OCI-LY7 (cell line): Measurements from ENCODE around the gene SINHCAF. TPM values are rescaled to one million over a fixed set of nuclear protein-coding genes. Genes with fewer than 3 reads are reported as not detected.

Experiments used
- BruUV-seq: library from RNA; stranded (reverse); fragments of 400-500 nt; replicated peaks from 2 replicates; lab custom pipeline; 2021; lab: Mats Ljungman, UMichigan
- CTCF ChIA-PET: fragments of 300-600 bp; sonication (Branson Sonifier 250); formaldehyde crosslinking; loops from one replicate; lab custom pipeline; 2022; ENCODE audit warnings: antibody characterized with exemption; ENCODE audit not compliant: unreplicated experiment; lab: Charles Lee
- POLR2A ChIA-PET: fragments of 300-600 bp; sonication (Branson Sonifier 250); formaldehyde crosslinking; loops from one replicate; lab custom pipeline; 2022; ENCODE audit warnings: antibody characterized with exemption; lab: Charles Lee
- DNase-seq: peaks from one replicate; pipeline ENCODE4 v3.0.0-alpha.2; 2015; ENCODE audit warnings: low spot score
- H2AFZ ChIP-seq: fragments of 200-600 bp; sonication (generic), shearing (Covaris generic); 2 replicates; pipeline ENCODE4 v1.6.1; 2014; ENCODE audit warnings: mild to moderate bottlenecking, antibody characterized with exemption, low read length, moderate library complexity
- H3K27ac ChIP-seq: fragments of 200-600 bp; sonication (generic); 2 replicates; pipeline ENCODE4 v1.5.1; 2014; ENCODE audit warnings: mixed run types, low read depth, mild to moderate bottlenecking, moderate library complexity, low read length, inconsistent platforms; ENCODE audit not compliant: poor library complexity, severe bottlenecking
- H3K36me3 ChIP-seq: fragments of 200-600 bp; sonication (generic); 2 replicates; pipeline ENCODE4 v1.6.1; 2014; ENCODE audit warnings: mild to moderate bottlenecking, antibody characterized with exemption, low read length, moderate library complexity, mixed read lengths; ENCODE audit not compliant: insufficient read depth
- H3K4me1 ChIP-seq: fragments of 200-600 bp; sonication (generic); 2 replicates; pipeline ENCODE4 v1.5.1; 2014; ENCODE audit warnings: mild to moderate bottlenecking, low read length; ENCODE audit not compliant: insufficient read depth, poor library complexity, severe bottlenecking
- H3K4me2 ChIP-seq: fragments of 200-600 bp; sonication (generic); 2 replicates; pipeline ENCODE4 v1.6.1; 2014; ENCODE audit warnings: mild to moderate bottlenecking, low read length
- H3K4me3 ChIP-seq: fragments of 200-600 bp; sonication (generic); 2 replicates; pipeline ENCODE4 v1.5.1; 2014; ENCODE audit warnings: mild to moderate bottlenecking, low read depth, low read length; ENCODE audit not compliant: poor library complexity, severe bottlenecking
- H3K79me2 ChIP-seq: fragments of 200-600 bp; sonication (generic); 2 replicates; pipeline ENCODE4 v1.6.1; 2016; ENCODE audit warnings: low read depth, mild to moderate bottlenecking, low read length, moderate library complexity, mixed read lengths; ENCODE audit not compliant: insufficient read depth
- H3K9me2 ChIP-seq: fragments of 200-600 bp; sonication (generic); 2 replicates; pipeline ENCODE4 v1.6.1; 2016; ENCODE audit warnings: mild to moderate bottlenecking, low read length, mixed read lengths; ENCODE audit not compliant: insufficient read depth
- H3K9me3 ChIP-seq: fragments of 200-600 bp; sonication (generic); 2 replicates; pipeline ENCODE4 v1.6.1; 2014; ENCODE audit warnings: mild to moderate bottlenecking, mixed run types, low read length, mixed read lengths
- H4K20me1 ChIP-seq: fragments of 200-600 bp; sonication (generic); 2 replicates; pipeline ENCODE4 v1.6.1; 2014; ENCODE audit warnings: mild to moderate bottlenecking, antibody characterized with exemption, low read length, moderate library complexity, mixed read lengths; ENCODE audit not compliant: insufficient read depth
- EZH2phosphoT487 ChIP-seq: fragments of 200-600 bp; sonication (generic); IDR thresholded peaks from 2 replicates; pipeline ENCODE4 v1.6.1; 2018; ENCODE audit warnings: low read depth, borderline replicate concordance, mild to moderate bottlenecking, mixed run types, antibody characterized with exemption, low read length, moderate library complexity, mixed read lengths
- intact Hi-C: fragments of 100-400 bp; cut with micrococcal nuclease; formaldehyde crosslinking; loops from one replicate; pipeline ENCODE4 v1.10.0; 2022; ENCODE audit not compliant: unreplicated experiment
- total RNA-seq, 2 experiments: library from RNA; depleted of rRNA in 1 of 2; stranded (reverse); fragments of >200 nt in 1 of 2; shearing (Covaris generic) in 1 of 2; gene quantifications; 2 replicates each; pipeline ENCODE4 v1.2.3, GENCODE V29; 2014 to 2022
- TF ChIP-seq, protein P1 (sequence below): fragments of 200-600 bp; sonication (generic); conservative IDR thresholded peaks from 2 replicates; pipeline ENCODE4 v1.5.1; 2014; ENCODE audit warnings: mild to moderate bottlenecking, antibody characterized with exemption, low read length, moderate library complexity, mixed read lengths

Gene SINHCAF
- total RNA-seq, 2 experiments from 2014 or later, result 51.0 to 86.2 TPM

DNA sequence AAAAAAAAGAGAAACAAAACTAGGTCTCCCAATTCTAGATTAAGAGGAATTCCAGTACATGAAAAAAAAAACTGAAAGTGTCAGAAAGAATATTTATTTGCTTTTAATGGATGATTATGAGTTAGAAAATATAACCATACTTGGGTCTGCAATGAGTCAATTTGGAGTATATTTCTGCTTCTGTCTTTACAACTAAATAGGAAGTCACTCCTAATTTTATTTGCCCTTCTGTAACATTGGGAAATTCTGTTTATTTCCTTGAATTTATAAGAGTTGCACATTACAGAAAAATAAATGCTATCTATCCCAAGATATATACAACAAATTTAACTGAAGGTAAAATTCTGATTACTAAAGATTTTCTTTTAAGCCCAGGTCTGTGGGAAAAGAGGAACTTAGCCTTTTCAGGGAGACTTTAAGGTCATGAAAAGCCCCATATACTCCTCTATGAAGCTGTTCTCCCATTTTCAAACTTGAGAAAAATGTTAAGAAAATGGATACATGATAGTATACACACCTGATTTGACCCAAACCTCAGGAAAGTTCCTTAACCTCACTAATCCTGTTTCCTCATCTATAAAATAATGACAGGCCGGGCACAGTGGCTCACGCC is 7.2 kb downstream of the SINHCAF start:
- POLR2A ChIA-PET, result interaction anchor here (0.5 to 0.6 kb wide), 2 partner anchors 317 to 613 kb away, joined by 3 read pairs; no protein-coding TSS in a partner anchor
- CTCF ChIA-PET, result no interaction called here
- Histone ChIP-seq H3K36me3 (peaks cover 20% of the 10 kb centered on the region), H3K79me2 (peaks cover 100% of the 10 kb centered on the region), H3K4me1 (peaks cover 65% of the 10 kb centered on the region), H3K9me3 (no peaks in the 10 kb centered on the region), H4K20me1 (peaks cover 69% of the 10 kb centered on the region), H3K9me2 (no peaks in the 10 kb centered on the region), H3K4me3 (peak overlapping the region; percentile 70), H3K27ac (no peak overlapping the region), H2AFZ (no peak overlapping the region), H3K4me2 (peak overlapping the region; percentile 87)
- intact Hi-C loops, result no loop called here
- no peak for TF ChIP-seq EZH2phosphoT487
- TF ChIP-seq, protein P1, sequence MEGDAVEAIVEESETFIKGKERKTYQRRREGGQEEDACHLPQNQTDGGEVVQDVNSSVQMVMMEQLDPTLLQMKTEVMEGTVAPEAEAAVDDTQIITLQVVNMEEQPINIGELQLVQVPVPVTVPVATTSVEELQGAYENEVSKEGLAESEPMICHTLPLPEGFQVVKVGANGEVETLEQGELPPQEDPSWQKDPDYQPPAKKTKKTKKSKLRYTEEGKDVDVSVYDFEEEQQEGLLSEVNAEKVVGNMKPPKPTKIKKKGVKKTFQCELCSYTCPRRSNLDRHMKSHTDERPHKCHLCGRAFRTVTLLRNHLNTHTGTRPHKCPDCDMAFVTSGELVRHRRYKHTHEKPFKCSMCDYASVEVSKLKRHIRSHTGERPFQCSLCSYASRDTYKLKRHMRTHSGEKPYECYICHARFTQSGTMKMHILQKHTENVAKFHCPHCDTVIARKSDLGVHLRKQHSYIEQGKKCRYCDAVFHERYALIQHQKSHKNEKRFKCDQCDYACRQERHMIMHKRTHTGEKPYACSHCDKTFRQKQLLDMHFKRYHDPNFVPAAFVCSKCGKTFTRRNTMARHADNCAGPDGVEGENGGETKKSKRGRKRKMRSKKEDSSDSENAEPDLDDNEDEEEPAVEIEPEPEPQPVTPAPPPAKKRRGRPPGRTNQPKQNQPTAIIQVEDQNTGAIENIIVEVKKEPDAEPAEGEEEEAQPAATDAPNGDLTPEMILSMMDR, result no peak
- no peak for DNase-seq
- BruUV-seq, result no TSS peak

GRCh38 chr12:31317471-31318395 is 8.2 kb downstream of the SINHCAF start:
- Histone ChIP-seq H3K9me2 (no peaks in the 10 kb centered on the region), H3K27ac (peak overlapping the region; percentile 33), H4K20me1 (peaks cover 60% of the 10 kb centered on the region), H3K4me1 (peaks cover 60% of the 10 kb centered on the region), H3K36me3 (peaks cover 29% of the 10 kb centered on the region), H3K79me2 (peaks cover 100% of the 10 kb centered on the region), H3K4me2 (peak overlapping the region; percentile 87), H3K4me3 (peak overlapping the region; percentile 70), H2AFZ (no peak overlapping the region), H3K9me3 (peaks cover 1% of the 10 kb centered on the region; the same call in 1 of the 2 replicates)
- ChIA-PET CTCF (no interaction called here), POLR2A (interaction anchor here (0.5 to 2.0 kb wide), 7 partner anchors 9 to 250 kb away, joined by 3 to 9 read pairs (median 3); partner anchors contain the start of gene SINHCAF)
- intact Hi-C loops, result no loop called here
- TF ChIP-seq EZH2phosphoT487, result no peak
- TF ChIP-seq, protein P1, result no peak
- peak; percentile 24 for DNase-seq
- BruUV-seq, result no TSS peak
